ENCODE measurements around the gene TLE4.

The TLE4 gene

DNA sequence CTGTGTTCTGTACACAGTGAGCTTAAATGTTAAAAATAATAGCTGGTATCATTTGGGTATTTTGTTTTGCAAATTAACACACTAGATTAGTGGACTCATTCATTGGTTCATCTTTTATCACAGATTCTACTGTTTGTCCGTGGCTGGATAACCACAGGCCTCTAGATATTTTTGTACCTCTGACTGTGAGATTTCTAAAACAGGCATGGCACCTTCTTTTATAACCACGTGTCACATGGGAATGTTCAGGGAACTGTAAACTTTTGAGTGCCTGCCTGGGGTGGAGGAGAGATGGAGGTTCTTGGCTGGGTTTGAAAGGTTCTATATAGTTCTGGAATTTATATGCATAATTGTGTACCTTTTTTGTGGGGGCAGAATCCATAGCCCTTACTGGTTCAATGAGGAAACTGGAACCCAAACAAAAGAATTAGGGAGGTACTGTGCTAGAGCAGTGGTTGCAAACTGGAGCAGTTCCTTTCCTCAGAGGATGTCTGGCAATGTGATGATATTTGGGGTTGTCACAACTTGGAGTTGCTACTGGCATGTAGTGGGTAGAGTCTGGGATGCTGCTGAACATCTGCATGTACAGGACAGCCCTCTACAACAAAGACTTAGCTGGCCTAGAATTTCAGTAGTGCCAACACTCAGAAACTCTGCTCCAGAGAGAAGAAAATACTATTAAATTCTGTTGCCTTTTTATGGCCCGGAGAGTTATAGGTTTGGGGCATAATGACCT lies 16.9 kb downstream of the TLE4 start:
- H3K4me3 Mint-ChIP-seq: no peak overlapping the region
- H3K27me3 Mint-ChIP-seq (ENCODE audit: low read depth, poor library complexity): peaks cover 3% of the 10 kb centered on the region
- no peak overlapping the region for H3K27ac Mint-ChIP-seq
- TF ChIP-seq, protein P1, sequence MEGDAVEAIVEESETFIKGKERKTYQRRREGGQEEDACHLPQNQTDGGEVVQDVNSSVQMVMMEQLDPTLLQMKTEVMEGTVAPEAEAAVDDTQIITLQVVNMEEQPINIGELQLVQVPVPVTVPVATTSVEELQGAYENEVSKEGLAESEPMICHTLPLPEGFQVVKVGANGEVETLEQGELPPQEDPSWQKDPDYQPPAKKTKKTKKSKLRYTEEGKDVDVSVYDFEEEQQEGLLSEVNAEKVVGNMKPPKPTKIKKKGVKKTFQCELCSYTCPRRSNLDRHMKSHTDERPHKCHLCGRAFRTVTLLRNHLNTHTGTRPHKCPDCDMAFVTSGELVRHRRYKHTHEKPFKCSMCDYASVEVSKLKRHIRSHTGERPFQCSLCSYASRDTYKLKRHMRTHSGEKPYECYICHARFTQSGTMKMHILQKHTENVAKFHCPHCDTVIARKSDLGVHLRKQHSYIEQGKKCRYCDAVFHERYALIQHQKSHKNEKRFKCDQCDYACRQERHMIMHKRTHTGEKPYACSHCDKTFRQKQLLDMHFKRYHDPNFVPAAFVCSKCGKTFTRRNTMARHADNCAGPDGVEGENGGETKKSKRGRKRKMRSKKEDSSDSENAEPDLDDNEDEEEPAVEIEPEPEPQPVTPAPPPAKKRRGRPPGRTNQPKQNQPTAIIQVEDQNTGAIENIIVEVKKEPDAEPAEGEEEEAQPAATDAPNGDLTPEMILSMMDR (IDR thresholded peaks at IDR 0.05): no peak
- H3K4me1 Mint-ChIP-seq: peaks cover 69% of the 10 kb centered on the region
- H3K9me3 Mint-ChIP-seq: no peaks in the 10 kb centered on the region
- DNase-seq: no peak
- peaks cover 99% of the 10 kb centered on the region for H3K36me3 Mint-ChIP-seq (ENCODE audit: low read depth)

DNA sequence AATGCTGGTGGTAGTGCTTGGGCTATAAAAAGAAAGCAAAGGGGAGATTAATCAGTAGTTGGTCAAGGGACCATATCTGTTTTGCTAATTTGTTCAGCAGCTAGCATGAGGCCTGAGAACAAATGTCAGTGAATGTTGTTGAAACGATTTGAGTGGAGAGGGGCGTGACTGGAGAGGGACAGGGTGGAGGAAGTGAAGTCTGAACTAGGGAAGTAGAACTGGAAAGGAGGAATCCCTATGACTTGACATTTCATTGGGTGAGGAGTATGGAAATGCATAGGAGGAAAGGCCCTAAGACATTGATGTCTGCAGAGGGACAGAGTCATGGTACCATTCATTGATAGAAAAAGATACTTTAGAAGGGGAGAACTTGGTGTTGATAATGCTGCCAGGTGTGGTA lies 19.7 kb downstream of the TLE4 start:
- Mint-ChIP-seq H3K36me3 (ENCODE audit: low read depth) (peaks cover 96% of the 10 kb centered on the region), H3K4me3 (no peak overlapping the region), H3K9me3 (peaks cover 10% of the 10 kb centered on the region)

DNA sequence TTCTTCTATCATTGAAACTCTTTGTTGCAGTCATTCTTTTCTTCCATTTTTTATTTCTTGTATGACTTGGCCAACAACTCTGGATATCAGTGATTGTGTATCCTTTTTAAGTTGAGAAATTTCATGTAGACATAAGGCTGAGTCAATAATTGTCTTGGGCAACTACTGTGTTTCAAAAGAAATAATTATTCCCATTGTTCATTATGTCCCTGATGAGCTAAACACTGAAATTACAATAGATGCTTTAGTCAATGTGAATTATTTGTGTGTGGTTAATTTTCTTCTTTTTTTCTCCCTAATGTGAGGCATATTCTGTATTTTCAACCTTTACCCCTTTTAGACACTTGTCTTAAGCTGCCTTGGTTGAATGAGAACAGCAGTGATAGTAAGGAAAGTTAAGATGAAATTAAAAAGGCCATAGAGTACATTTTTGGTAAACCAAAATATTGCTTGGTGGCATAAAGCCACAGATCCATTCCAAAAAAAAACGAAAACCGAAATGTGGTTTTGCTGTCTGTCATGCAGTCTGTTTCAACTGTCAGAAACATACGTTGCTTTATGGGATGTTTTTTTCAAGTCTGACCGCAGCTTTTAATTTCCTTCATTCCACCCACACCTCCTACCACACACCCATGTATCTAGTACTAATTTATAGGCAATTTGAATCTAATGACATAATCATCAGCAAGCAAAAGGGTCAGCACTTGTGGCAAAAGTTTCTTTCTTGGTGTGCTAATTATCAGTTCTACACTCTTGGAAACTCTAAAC lies 21.1 kb downstream of the TLE4 start:
- H3K27ac Mint-ChIP-seq: no peak overlapping the region
- DNase-seq: no peak
- H3K4me1 Mint-ChIP-seq: peaks cover 39% of the 10 kb centered on the region
- peaks cover 19% of the 10 kb centered on the region for H3K9me3 Mint-ChIP-seq
- no peak overlapping the region for H3K4me3 Mint-ChIP-seq
- TF ChIP-seq, protein P1 (IDR thresholded peaks at IDR 0.05): no peak
- peaks cover 96% of the 10 kb centered on the region for H3K36me3 Mint-ChIP-seq (ENCODE audit: low read depth)
- peaks cover 3% of the 10 kb centered on the region for H3K27me3 Mint-ChIP-seq (ENCODE audit: low read depth, poor library complexity)

More for the DNA sequence above, 19.7 kb downstream of the TLE4 start:
- no peak overlapping the region for H3K27ac Mint-ChIP-seq
- peaks cover 41% of the 10 kb centered on the region for H3K4me1 Mint-ChIP-seq
- TF ChIP-seq, protein P1 (IDR thresholded peaks at IDR 0.05): no peak
- DNase-seq: no peak
- peaks cover 3% of the 10 kb centered on the region for H3K27me3 Mint-ChIP-seq (ENCODE audit: low read depth, poor library complexity)

DNA sequence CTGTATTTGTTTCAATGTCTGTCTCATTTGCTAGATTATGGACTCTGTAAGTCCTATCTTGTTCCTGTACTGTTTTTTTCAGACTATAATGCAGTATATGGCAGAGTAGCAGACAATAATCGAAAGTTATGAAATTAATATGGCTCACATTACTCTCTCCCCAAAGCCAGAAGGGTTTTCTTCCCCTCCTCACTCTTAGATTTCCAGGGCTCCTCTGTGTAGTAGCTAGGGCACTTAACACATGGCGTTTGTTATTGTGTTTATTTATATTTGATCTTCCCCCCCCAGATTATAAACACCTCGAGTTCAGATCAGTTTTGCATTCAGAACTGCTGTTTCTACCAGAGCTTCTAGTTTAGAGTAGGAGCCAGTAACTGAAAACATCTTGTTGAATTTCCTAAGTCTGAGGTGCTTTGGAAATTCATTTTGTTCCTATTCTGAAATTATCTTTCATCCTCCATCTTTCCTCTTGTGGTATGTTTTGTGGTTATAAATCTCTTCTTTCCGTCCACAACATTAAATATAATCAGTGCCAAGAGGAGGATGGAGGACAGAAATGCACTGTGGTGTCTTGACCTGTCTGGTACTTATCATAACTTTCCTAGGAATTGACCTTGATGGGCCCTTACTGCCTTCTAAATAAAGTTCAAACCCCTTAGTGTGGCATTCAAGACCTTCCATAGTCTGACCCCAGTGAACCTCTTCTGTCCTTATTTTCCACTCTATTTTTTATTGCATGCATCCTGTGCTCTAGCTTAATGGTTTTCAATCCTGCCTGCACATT lies 27.0 kb downstream of the TLE4 start:
- Mint-ChIP-seq H3K9me3 (peaks cover 43% of the 10 kb centered on the region), H3K27ac (peak overlapping the region; percentile 43), H3K4me1 (peaks cover 11% of the 10 kb centered on the region), H3K27me3 (ENCODE audit: low read depth, poor library complexity) (no peaks in the 10 kb centered on the region), H3K4me3 (no peak overlapping the region), H3K36me3 (ENCODE audit: low read depth) (peaks cover 39% of the 10 kb centered on the region)
- DNase-seq: no peak
- TF ChIP-seq, protein P1 (IDR thresholded peaks at IDR 0.05): no peak

DNA sequence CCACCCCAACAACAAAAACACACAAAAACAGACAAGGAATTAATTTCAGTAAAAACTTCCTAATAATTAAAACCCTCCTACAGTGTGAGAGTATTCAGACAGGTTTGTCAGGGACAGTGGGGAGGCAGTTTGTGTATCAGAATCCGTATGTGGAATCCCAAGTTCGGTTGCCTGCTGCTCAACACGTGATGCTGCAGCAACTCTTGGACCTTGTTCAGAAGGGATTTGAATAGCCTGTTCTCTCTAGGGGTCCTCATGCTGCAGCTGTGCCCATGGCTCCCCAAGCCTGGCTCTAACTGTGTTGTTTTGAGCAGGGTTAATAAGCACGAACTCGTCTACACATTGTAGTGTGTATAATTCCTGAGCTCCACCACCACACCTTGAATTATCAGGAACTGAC lies 28.7 kb downstream of the TLE4 start:
- H3K27ac Mint-ChIP-seq: no peak overlapping the region
- H3K9me3 Mint-ChIP-seq: peaks cover 36% of the 10 kb centered on the region
- H3K27me3 Mint-ChIP-seq (ENCODE audit: low read depth, poor library complexity): no peaks in the 10 kb centered on the region
- H3K36me3 Mint-ChIP-seq (ENCODE audit: low read depth): peaks cover 22% of the 10 kb centered on the region
- DNase-seq: no peak
- no peak overlapping the region for H3K4me3 Mint-ChIP-seq
- TF ChIP-seq, protein P1 (IDR thresholded peaks at IDR 0.05): no peak
- peaks cover 11% of the 10 kb centered on the region for H3K4me1 Mint-ChIP-seq

Data from nephron progenitor cell (in vitro differentiated cells).